Upper lobe of left lung (tissue), 6 donors: Measurements from ENCODE around the gene AOAH. TPM values are rescaled to one million over a fixed set of nuclear protein-coding genes. Genes with fewer than 3 reads are reported as not detected.

ENCODE experiments used
- ATAC-seq, 2 donors: fragments of 200-7000 bp; cut with Tn5 transposase; one replicate each; pipeline ENCODE4 v1.9.1; 2022; ENCODE audit warnings: mild to moderate bottlenecking in 2 of 2, moderate library complexity in 2 of 2; ENCODE audit not compliant: low FRiP score in 2 of 2
- DNase-seq, 2 donors: peaks; one replicate each; pipeline ENCODE4 v3.0.0-alpha.2; 2019 to 2020
- H3K27ac ChIP-seq, 4 donors: fragments of 200-600 bp; sonication (generic); one replicate each; pipeline ENCODE4 v1.5.1; 2016 to 2019
- H3K27me3 ChIP-seq, 4 donors: fragments of 200-600 bp; sonication (generic); one replicate each; pipeline ENCODE4 v1.5.1; 2017 to 2019
- H3K36me3 ChIP-seq, 4 donors: fragments of 200-600 bp; sonication (generic); one replicate each; pipeline ENCODE4 v1.5.1; 2016 to 2019
- H3K4me1 ChIP-seq, 4 donors: fragments of 200-600 bp; sonication (generic); one replicate each; pipeline ENCODE4 v1.5.1; 2018 to 2019
- H3K4me3 ChIP-seq, 4 donors: fragments of 200-600 bp; sonication (generic); one replicate each; pipeline ENCODE4 v1.5.1; 2017 to 2019; ENCODE audit warnings: mild to moderate bottlenecking in 2 of 4, moderate library complexity in 1 of 4
- H3K9me3 ChIP-seq, 4 donors: fragments of 200-600 bp; sonication (generic); one replicate each; pipeline ENCODE4 v1.5.1; 2018 to 2019
- EP300 ChIP-seq, 4 donors: sonication (generic); formaldehyde crosslinking; IDR thresholded peaks; one replicate each; pipeline ENCODE4 v1.5.1; 2017; ENCODE audit warnings: antibody characterized with exemption in 4 of 4, control low read depth in 2 of 4
- POLR2A ChIP-seq, 4 donors: fragments of 450-650 bp; IDR thresholded peaks; one replicate each; pipeline ENCODE4 v1.5.1; 2016 to 2017; ENCODE audit warnings: antibody characterized with exemption in 4 of 4, mild to moderate bottlenecking in 2 of 4
- POLR2AphosphoS5 ChIP-seq, 2 donors: sonication (generic); formaldehyde crosslinking; IDR thresholded peaks; one replicate each; pipeline ENCODE4 v1.5.1; 2017; ENCODE audit warnings: antibody characterized with exemption in 2 of 2
- WGBS, 2 donors: methylation state at CpG; one replicate each; pipeline ENCODE4 v1.1.5; 2017 to 2018; 5-methylcytosine and 5-hydroxymethylcytosine counted together
- total RNA-seq, 6 donors: library from RNA; depleted of rRNA in 4 of 6; stranded (reverse); fragments of >200 nt in 4 of 6; gene quantifications; one replicate each; pipeline versions ENCODE4 v1.1.0 to v1.2.1, GENCODE V29; 2016 to 2021
- TF ChIP-seq, protein P1 (sequence below), 6 experiments: fragments of 450-650 bp in 4 of 6; fragments of 200-600 bp in 2 of 6; sonication (generic) in 2 of 6; IDR thresholded peaks; one replicate each; pipeline ENCODE4 v1.5.1; 2016 to 2019; ENCODE audit warnings: antibody characterized with exemption in 6 of 6
- donor health status: DM: no; HTN: no; CAD: no; lungs with moderate emphysema.
- donor health status: DM: no; HTN: yes; CAD: no; lungs with severe emphysema.

AOAH gene
- total RNA-seq, 6 donors from 2014 or later: 18.5 to 36.8 (median 25.7) TPM

DNA sequence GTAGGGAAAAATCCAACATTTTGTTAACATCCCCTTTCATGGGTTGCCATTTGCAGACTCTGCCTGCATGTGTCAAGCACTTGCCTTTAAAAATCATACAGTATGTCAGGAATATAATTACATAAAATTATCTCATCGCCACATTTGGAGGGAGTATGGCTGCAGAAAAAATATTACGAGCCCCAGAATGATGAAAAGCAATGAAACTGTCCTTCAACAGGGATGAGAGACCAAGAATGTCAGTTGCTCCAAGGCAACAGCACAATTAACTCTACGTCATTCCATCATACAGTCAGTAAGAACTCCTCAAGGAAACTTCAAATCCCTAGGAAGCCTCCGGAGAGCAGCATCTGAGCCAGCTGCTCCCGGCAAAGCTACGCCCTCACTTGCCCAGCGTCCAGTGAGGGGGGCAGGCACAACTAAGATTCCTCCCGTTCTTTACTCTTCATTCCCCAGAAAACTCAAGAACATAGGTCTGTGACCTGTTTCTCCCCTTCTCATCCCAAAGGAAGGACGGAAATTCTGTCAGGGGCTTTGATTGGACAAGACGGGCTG is 201.8 kb downstream of the AOAH start:
- ATAC-seq (no peak), DNase-seq (no peak)
- no peak overlapping the region for H3K4me3 ChIP-seq
- 80 to 92% methylated on average over 10 of the region's 10 CpGs for WGBS, 2 donors
- H3K4me1 ChIP-seq: no peaks in the 10 kb centered on the region
- TF ChIP-seq EP300 (IDR thresholded peaks at IDR 0.05): no peak
- TF ChIP-seq POLR2A (IDR thresholded peaks at IDR 0.05): no peak
- no peak for TF ChIP-seq POLR2AphosphoS5 (IDR thresholded peaks at IDR 0.05)
- TF ChIP-seq, protein P1, sequence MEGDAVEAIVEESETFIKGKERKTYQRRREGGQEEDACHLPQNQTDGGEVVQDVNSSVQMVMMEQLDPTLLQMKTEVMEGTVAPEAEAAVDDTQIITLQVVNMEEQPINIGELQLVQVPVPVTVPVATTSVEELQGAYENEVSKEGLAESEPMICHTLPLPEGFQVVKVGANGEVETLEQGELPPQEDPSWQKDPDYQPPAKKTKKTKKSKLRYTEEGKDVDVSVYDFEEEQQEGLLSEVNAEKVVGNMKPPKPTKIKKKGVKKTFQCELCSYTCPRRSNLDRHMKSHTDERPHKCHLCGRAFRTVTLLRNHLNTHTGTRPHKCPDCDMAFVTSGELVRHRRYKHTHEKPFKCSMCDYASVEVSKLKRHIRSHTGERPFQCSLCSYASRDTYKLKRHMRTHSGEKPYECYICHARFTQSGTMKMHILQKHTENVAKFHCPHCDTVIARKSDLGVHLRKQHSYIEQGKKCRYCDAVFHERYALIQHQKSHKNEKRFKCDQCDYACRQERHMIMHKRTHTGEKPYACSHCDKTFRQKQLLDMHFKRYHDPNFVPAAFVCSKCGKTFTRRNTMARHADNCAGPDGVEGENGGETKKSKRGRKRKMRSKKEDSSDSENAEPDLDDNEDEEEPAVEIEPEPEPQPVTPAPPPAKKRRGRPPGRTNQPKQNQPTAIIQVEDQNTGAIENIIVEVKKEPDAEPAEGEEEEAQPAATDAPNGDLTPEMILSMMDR (IDR thresholded peaks at IDR 0.05): no peak
- no peak overlapping the region for H3K27ac ChIP-seq
- no peaks in the 10 kb centered on the region for H3K9me3 ChIP-seq
- no peaks in the 10 kb centered on the region for H3K27me3 ChIP-seq
- H3K36me3 ChIP-seq: no peaks in the 10 kb centered on the region

DNA sequence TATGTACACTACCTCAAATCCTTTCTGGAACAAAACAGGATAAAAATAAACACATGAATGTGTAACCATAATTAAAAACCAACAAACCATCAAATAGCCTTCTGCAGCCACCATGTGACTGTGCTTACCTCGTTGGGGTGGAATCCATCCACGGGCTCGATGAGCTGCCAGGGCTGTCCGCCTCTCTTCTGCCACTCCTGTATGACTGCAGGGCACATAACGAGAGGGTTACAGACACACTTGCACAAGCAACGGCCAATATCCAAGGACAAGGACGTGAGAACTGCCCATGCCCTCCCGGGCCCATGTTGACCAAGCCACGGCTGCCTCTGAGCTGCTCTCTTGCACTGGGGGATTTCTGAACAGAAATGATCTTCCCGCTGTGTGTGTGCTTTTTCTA is 202.4 kb downstream of the AOAH start:
- 84 to 91% methylated on average over 10 of the region's 10 CpGs for WGBS, 2 donors
- H3K4me1 ChIP-seq: no peaks in the 10 kb centered on the region
- H3K36me3 ChIP-seq: no peaks in the 10 kb centered on the region
- no peak overlapping the region for H3K4me3 ChIP-seq
- no peak overlapping the region for H3K27ac ChIP-seq
- ATAC-seq (no peak), DNase-seq (no peak)
- TF ChIP-seq EP300 (IDR thresholded peaks at IDR 0.05): no peak
- no peak for TF ChIP-seq POLR2A (IDR thresholded peaks at IDR 0.05)
- no peak for TF ChIP-seq POLR2AphosphoS5 (IDR thresholded peaks at IDR 0.05)
- TF ChIP-seq, protein P1 (IDR thresholded peaks at IDR 0.05): no peak
- H3K9me3 ChIP-seq: no peaks in the 10 kb centered on the region
- no peaks in the 10 kb centered on the region for H3K27me3 ChIP-seq

GRCh38 chr7:36521133-36521532 is 203.2 kb downstream of the AOAH start:
- Histone ChIP-seq H3K27me3 (no peaks in the 10 kb centered on the region), H3K4me1 (no peaks in the 10 kb centered on the region), H3K4me3 (no peak overlapping the region), H3K27ac (no peak overlapping the region), H3K36me3 (no peaks in the 10 kb centered on the region), H3K9me3 (no peaks in the 10 kb centered on the region)
- WGBS, 2 donors: 90 to 97% methylated on average over 4 of the region's 4 CpGs
- DNase-seq (no peak), ATAC-seq (no peak)
- TF ChIP-seq EP300 (IDR thresholded peaks at IDR 0.05): no peak
- TF ChIP-seq, protein P1 (IDR thresholded peaks at IDR 0.05): no peak
- no peak for TF ChIP-seq POLR2A (IDR thresholded peaks at IDR 0.05)
- TF ChIP-seq POLR2AphosphoS5 (IDR thresholded peaks at IDR 0.05): no peak

DNA sequence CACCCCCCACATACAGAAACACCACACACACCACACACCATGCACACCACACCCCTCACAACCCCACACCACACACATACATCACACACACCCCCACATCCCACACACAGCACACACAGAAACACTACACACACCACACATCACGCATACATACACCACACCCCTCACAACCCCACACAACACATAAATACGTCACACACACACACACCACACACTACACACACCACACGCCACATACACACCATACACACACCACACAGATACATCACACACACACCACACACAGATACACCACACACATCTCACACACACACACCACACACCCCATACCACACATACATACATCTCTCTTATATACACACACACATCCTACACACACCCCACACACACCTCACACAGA is 208.4 kb downstream of the AOAH start:
- 91 to 95% methylated on average over 3 of the region's 3 CpGs for WGBS, 2 donors
- Histone ChIP-seq H3K36me3 (no peaks in the 10 kb centered on the region), H3K4me1 (no peaks in the 10 kb centered on the region), H3K9me3 (no peaks in the 10 kb centered on the region), H3K4me3 (no peak overlapping the region), H3K27ac (no peak overlapping the region), H3K27me3 (no peaks in the 10 kb centered on the region)
- TF ChIP-seq EP300 (IDR thresholded peaks at IDR 0.05): no peak
- no peak for TF ChIP-seq POLR2AphosphoS5 (IDR thresholded peaks at IDR 0.05)
- TF ChIP-seq, protein P1 (IDR thresholded peaks at IDR 0.05): no peak
- no peak for TF ChIP-seq POLR2A (IDR thresholded peaks at IDR 0.05)
- ATAC-seq (no peak), DNase-seq (no peak)
